ENCODE measurements around the gene MYH7. TPM values are rescaled to one million over a fixed set of nuclear protein-coding genes. Genes with fewer than 3 reads are reported as not detected.

MYH7 gene
- polyA plus RNA-seq, 1 donor from 2014 or later = 0.12 TPM

- Histone ChIP-seq H4K20me1 (ENCODE audit: insufficient read depth) (no peaks in the 10 kb centered on the region), H3K79me2 (replicated peaks; ENCODE audit: insufficient read depth, low read length) (no peaks in the 10 kb centered on the region), H3K27me3 (ENCODE audit: insufficient read depth, low read depth, low read length) (no peaks in the 10 kb centered on the region), H3F3A (ENCODE audit: insufficient read depth, low read length, poor library complexity, severe bottlenecking) (no peaks in the 10 kb centered on the region), H3K4me2 (ENCODE audit: low read length) (no peak overlapping the region), H3K27ac (ENCODE audit: low read length) (no peak overlapping the region), H3K9me2 (ENCODE audit: insufficient read depth, low read length) (no peaks in the 10 kb centered on the region), H3K36me3 (ENCODE audit: insufficient read depth, low read length) (no peaks in the 10 kb centered on the region), H3K9ac (ENCODE audit: low read length) (no peak overlapping the region), H2AFZ (ENCODE audit: low read depth, low read length) (no peak overlapping the region), H3K4me3 (ENCODE audit: low read length) (no peak overlapping the region), H3K9me3 (ENCODE audit: low read length) (no peaks in the 10 kb centered on the region)
- TF ChIP-seq, protein P1, sequence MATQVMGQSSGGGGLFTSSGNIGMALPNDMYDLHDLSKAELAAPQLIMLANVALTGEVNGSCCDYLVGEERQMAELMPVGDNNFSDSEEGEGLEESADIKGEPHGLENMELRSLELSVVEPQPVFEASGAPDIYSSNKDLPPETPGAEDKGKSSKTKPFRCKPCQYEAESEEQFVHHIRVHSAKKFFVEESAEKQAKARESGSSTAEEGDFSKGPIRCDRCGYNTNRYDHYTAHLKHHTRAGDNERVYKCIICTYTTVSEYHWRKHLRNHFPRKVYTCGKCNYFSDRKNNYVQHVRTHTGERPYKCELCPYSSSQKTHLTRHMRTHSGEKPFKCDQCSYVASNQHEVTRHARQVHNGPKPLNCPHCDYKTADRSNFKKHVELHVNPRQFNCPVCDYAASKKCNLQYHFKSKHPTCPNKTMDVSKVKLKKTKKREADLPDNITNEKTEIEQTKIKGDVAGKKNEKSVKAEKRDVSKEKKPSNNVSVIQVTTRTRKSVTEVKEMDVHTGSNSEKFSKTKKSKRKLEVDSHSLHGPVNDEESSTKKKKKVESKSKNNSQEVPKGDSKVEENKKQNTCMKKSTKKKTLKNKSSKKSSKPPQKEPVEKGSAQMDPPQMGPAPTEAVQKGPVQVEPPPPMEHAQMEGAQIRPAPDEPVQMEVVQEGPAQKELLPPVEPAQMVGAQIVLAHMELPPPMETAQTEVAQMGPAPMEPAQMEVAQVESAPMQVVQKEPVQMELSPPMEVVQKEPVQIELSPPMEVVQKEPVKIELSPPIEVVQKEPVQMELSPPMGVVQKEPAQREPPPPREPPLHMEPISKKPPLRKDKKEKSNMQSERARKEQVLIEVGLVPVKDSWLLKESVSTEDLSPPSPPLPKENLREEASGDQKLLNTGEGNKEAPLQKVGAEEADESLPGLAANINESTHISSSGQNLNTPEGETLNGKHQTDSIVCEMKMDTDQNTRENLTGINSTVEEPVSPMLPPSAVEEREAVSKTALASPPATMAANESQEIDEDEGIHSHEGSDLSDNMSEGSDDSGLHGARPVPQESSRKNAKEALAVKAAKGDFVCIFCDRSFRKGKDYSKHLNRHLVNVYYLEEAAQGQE (IDR thresholded peaks at IDR 0.05; ENCODE audit: borderline replicate concordance) = no peak
- TF ChIP-seq EZH2 (IDR thresholded peaks at IDR 0.05; ENCODE audit: borderline replicate concordance, insufficient read depth, low read length, poor library complexity, severe bottlenecking) = no peak
- TF ChIP-seq, protein P2, sequence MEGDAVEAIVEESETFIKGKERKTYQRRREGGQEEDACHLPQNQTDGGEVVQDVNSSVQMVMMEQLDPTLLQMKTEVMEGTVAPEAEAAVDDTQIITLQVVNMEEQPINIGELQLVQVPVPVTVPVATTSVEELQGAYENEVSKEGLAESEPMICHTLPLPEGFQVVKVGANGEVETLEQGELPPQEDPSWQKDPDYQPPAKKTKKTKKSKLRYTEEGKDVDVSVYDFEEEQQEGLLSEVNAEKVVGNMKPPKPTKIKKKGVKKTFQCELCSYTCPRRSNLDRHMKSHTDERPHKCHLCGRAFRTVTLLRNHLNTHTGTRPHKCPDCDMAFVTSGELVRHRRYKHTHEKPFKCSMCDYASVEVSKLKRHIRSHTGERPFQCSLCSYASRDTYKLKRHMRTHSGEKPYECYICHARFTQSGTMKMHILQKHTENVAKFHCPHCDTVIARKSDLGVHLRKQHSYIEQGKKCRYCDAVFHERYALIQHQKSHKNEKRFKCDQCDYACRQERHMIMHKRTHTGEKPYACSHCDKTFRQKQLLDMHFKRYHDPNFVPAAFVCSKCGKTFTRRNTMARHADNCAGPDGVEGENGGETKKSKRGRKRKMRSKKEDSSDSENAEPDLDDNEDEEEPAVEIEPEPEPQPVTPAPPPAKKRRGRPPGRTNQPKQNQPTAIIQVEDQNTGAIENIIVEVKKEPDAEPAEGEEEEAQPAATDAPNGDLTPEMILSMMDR (IDR thresholded peaks at IDR 0.05; ENCODE audit: poor library complexity, severe bottlenecking) = no peak
- no peak for TF ChIP-seq SMC3 (conservative IDR thresholded peaks at IDR 0.05; ENCODE audit: poor library complexity)
- TF ChIP-seq TAF1 (IDR thresholded peaks at IDR 0.05; ENCODE audit: low read depth) = no peak
- no peak for TF ChIP-seq EP300 (conservative IDR thresholded peaks at IDR 0.05; ENCODE audit: poor library complexity, severe bottlenecking)
- TF ChIP-seq MXI1 (conservative IDR thresholded peaks at IDR 0.05; ENCODE audit: poor library complexity, severe bottlenecking) = no peak
- TF ChIP-seq POLR2AphosphoS5 (IDR thresholded peaks at IDR 0.05) = no peak
- TF ChIP-seq RAD21 (conservative IDR thresholded peaks at IDR 0.05) = no peak
These were observed 32.9 kb downstream of the MYH7 start for GRCh38 chr14:23402296-23403138.

DNA sequence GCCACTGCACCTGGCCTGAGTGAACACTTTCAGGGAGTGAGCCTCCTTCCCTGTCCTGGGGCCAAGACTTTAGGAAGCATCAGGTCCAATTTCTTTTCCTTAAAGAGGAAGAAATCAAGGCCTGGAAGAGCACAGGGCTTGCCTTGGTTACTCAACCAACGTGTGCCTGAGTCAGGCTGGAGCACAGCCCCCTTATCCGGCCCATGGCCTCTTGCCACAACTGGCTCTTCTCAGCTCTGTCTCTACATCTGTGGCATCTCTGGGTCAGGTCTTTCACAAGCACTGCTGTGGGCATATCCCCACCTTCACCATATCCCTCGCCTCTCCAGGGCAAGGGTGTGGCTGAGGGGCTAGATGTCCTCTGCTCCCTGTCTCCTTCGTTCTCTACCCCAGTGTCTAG is 34.2 kb downstream of the MYH7 start:
- Histone ChIP-seq H3K36me3 (ENCODE audit: insufficient read depth, low read length) (no peaks in the 10 kb centered on the region), H3K9me2 (ENCODE audit: insufficient read depth, low read length) (no peaks in the 10 kb centered on the region), H3K9ac (ENCODE audit: low read length) (no peak overlapping the region), H3F3A (ENCODE audit: insufficient read depth, low read length, poor library complexity, severe bottlenecking) (no peaks in the 10 kb centered on the region), H2AFZ (ENCODE audit: low read depth, low read length) (no peak overlapping the region), H3K4me3 (ENCODE audit: low read length) (no peak overlapping the region), H4K20me1 (ENCODE audit: insufficient read depth) (no peaks in the 10 kb centered on the region), H3K9me3 (ENCODE audit: low read length) (no peaks in the 10 kb centered on the region), H3K27me3 (ENCODE audit: insufficient read depth, low read depth, low read length) (no peaks in the 10 kb centered on the region), H3K79me2 (replicated peaks; ENCODE audit: insufficient read depth, low read length) (no peaks in the 10 kb centered on the region), H3K4me2 (ENCODE audit: low read length) (no peak overlapping the region), H3K27ac (ENCODE audit: low read length) (no peak overlapping the region)
- TF ChIP-seq SMC3 (conservative IDR thresholded peaks at IDR 0.05; ENCODE audit: poor library complexity) = no peak
- TF ChIP-seq TAF1 (IDR thresholded peaks at IDR 0.05; ENCODE audit: low read depth) = no peak
- no peak for TF ChIP-seq MXI1 (conservative IDR thresholded peaks at IDR 0.05; ENCODE audit: poor library complexity, severe bottlenecking)
- TF ChIP-seq, protein P1 (IDR thresholded peaks at IDR 0.05; ENCODE audit: borderline replicate concordance) = no peak
- TF ChIP-seq EZH2 (IDR thresholded peaks at IDR 0.05; ENCODE audit: borderline replicate concordance, insufficient read depth, low read length, poor library complexity, severe bottlenecking) = no peak
- TF ChIP-seq RAD21 (conservative IDR thresholded peaks at IDR 0.05) = no peak
- TF ChIP-seq, protein P2 (IDR thresholded peaks at IDR 0.05; ENCODE audit: poor library complexity, severe bottlenecking) = no peak
- TF ChIP-seq EP300 (conservative IDR thresholded peaks at IDR 0.05; ENCODE audit: poor library complexity, severe bottlenecking) = no peak
- TF ChIP-seq POLR2AphosphoS5 (IDR thresholded peaks at IDR 0.05) = no peak

Data from neural cell (in vitro differentiated cells).